ENCODE measurements around the gene HPSE2. TPM values are rescaled to one million over a fixed set of nuclear protein-coding genes. Genes with fewer than 3 reads are reported as not detected.

HPSE2 gene
- total and polyA plus RNA-seq, 12 donors = 0.04 to 0.24 (median 0.13) TPM; not detected in 6

- no peak overlapping the region for H3K4me3 ChIP-seq
- no peak overlapping the region for H3K27ac ChIP-seq
- WGBS, 2 donors = 76 to 81% methylated on average over 4 of the region's 4 CpGs
- H3K9me3 ChIP-seq = no peaks in the 10 kb centered on the region
- no peaks in the 10 kb centered on the region for H3K4me1 ChIP-seq
- no peak for ATAC-seq
- TF ChIP-seq CTCF (IDR thresholded peaks at IDR 0.05) = no peak
- no peak for DNase-seq
- H3K36me3 ChIP-seq = no peaks in the 10 kb centered on the region
- intact Hi-C loops (cut with DNase I) = no loop called here
- H3K27me3 ChIP-seq = peaks cover 0 to 4% (median 0%) of the 10 kb centered on the region in 7 donors
These were observed 278.9 kb downstream of the HPSE2 start for GRCh38 chr10:98956576-98957260.

- DNase-seq = no peak
- no peak overlapping the region for H3K27ac ChIP-seq
- 80 to 81% methylated on average over 6 of the region's 6 CpGs for WGBS, 2 donors
- no peaks in the 10 kb centered on the region for H3K36me3 ChIP-seq
- intact Hi-C loops (cut with DNase I) = no loop called here
- H3K9me3 ChIP-seq = no peaks in the 10 kb centered on the region
- peaks cover 0 to 4% (median 0%) of the 10 kb centered on the region in 7 donors for H3K27me3 ChIP-seq
- H3K4me1 ChIP-seq = no peaks in the 10 kb centered on the region
- no peak for TF ChIP-seq CTCF (IDR thresholded peaks at IDR 0.05)
- no peak overlapping the region for H3K4me3 ChIP-seq
- ATAC-seq = no peak
These were observed 282.4 kb downstream of the HPSE2 start for GRCh38 chr10:98953251-98953650.

GRCh38 chr10:98951269-98952000, 284.2 kb downstream of the HPSE2 start:
- no peak for TF ChIP-seq CTCF (IDR thresholded peaks at IDR 0.05)
- Histone ChIP-seq H3K4me3 (no peak overlapping the region), H3K27me3 (peaks cover 0 to 4% (median 0%) of the 10 kb centered on the region in 7 donors), H3K36me3 (no peaks in the 10 kb centered on the region), H3K4me1 (no peaks in the 10 kb centered on the region), H3K9me3 (peaks cover 0 to 13% (median 0%) of the 10 kb centered on the region in 11 donors), H3K27ac (no peak overlapping the region)
- WGBS, 2 donors = 65 to 68% methylated on average over 2 of the region's 2 CpGs
- ATAC-seq = no peak
- intact Hi-C loops (cut with DNase I) = no loop called here
- DNase-seq = no peak

- H3K4me1 ChIP-seq = no peaks in the 10 kb centered on the region
- no peak overlapping the region for H3K4me3 ChIP-seq
- ATAC-seq (no peak), DNase-seq (no peak)
- 84 to 90% methylated on average over 2 of the region's 2 CpGs for WGBS, 2 donors
- no peaks in the 10 kb centered on the region for H3K36me3 ChIP-seq
- H3K9me3 ChIP-seq = peaks cover 0 to 21% (median 0%) of the 10 kb centered on the region in 11 donors
- no peak overlapping the region for H3K27ac ChIP-seq
- no peak for TF ChIP-seq CTCF (IDR thresholded peaks at IDR 0.05)
- peaks cover 0 to 4% (median 0%) of the 10 kb centered on the region in 7 donors for H3K27me3 ChIP-seq
- intact Hi-C loops (cut with DNase I) = no loop called here
These were observed 285.5 kb downstream of the HPSE2 start for GRCh38 chr10:98950106-98950505.

Measured in heart right ventricle (tissue), 16 donors.